SU-DHL-6 (cell line): ENCODE results near the gene LAMA2.

Source experiments
- H2AFZ ChIP-seq: fragments of 200-600 bp; sonication (generic); 2 replicates; pipeline ENCODE4 v1.6.1; 2014; ENCODE audit warnings: low read depth, mild to moderate bottlenecking, moderate library complexity, mixed read lengths, antibody characterized with exemption, low read length; ENCODE audit not compliant: severe bottlenecking
- H3F3A ChIP-seq: fragments of 200-600 bp; shearing (Covaris generic); 2 replicates; pipeline ENCODE4 v1.6.0; 2016; ENCODE audit warnings: antibody characterized with exemption, mild to moderate bottlenecking; ENCODE audit not compliant: insufficient read depth
- H3K27ac ChIP-seq: fragments of 200-600 bp; sonication (generic); 2 replicates; pipeline ENCODE4 v1.5.1; 2016; ENCODE audit warnings: low read depth, mild to moderate bottlenecking, low read length, moderate library complexity, mixed read lengths
- H3K27me3 ChIP-seq: fragments of 200-600 bp; sonication (generic), shearing (Covaris generic); 2 replicates; pipeline ENCODE4 v1.6.0; 2014; ENCODE audit warnings: mild to moderate bottlenecking, low read length
- H3K36me3 ChIP-seq: fragments of 200-600 bp; sonication (generic); 2 replicates; pipeline ENCODE4 v1.6.1; 2014; ENCODE audit warnings: mild to moderate bottlenecking, low read length, mixed read lengths
- H3K4me2 ChIP-seq: fragments of 300-600, 200-600 bp; shearing (Covaris generic), sonication (generic); 2 replicates; pipeline ENCODE4 v1.6.0; 2014; ENCODE audit warnings: low read length, low read depth, mild to moderate bottlenecking; ENCODE audit not compliant: poor library complexity, severe bottlenecking
- H3K4me3 ChIP-seq: fragments of 200-600 bp; sonication (generic); 2 replicates; pipeline ENCODE4 v1.5.1; 2014; ENCODE audit warnings: antibody characterized with exemption, low read length, mild to moderate bottlenecking, mixed read lengths; ENCODE audit not compliant: insufficient read depth, poor library complexity, severe bottlenecking
- H3K79me2 ChIP-seq: fragments of 200-600 bp; sonication (generic); 2 replicates; pipeline ENCODE4 v1.6.1; 2014; ENCODE audit warnings: mild to moderate bottlenecking, low read length, moderate library complexity; ENCODE audit not compliant: insufficient read depth
- H3K9ac ChIP-seq: fragments of 200-600 bp; sonication (generic); 2 replicates; pipeline ENCODE4 v1.7.0; 2014; ENCODE audit warnings: mild to moderate bottlenecking, low read length
- H3K9me2 ChIP-seq: fragments of 200-600 bp; sonication (generic); replicated peaks from 2 replicates; pipeline ENCODE4 v1.6.1; 2014; ENCODE audit warnings: low read length; ENCODE audit not compliant: insufficient read depth
- H3K9me3 ChIP-seq: fragments of 200-600 bp; sonication (generic); 2 replicates; pipeline ENCODE4 v1.6.1; 2014; ENCODE audit warnings: low read length, mixed read lengths; ENCODE audit not compliant: insufficient read depth
- H4K20me1 ChIP-seq: fragments of 200-600 bp; sonication (generic); 2 replicates; pipeline ENCODE4 v1.6.1; 2014; ENCODE audit warnings: low read depth, mild to moderate bottlenecking, antibody characterized with exemption, low read length, moderate library complexity, mixed read lengths
- EZH2phosphoT487 ChIP-seq: fragments of 200-600 bp; sonication (generic), shearing (Covaris generic); conservative IDR thresholded peaks from 2 replicates; pipeline ENCODE4 v1.6.1; 2018; ENCODE audit warnings: mild to moderate bottlenecking, antibody characterized with exemption, low read length, moderate library complexity, mixed read lengths
- TF ChIP-seq, protein P1 (sequence below): fragments of 200-600 bp; sonication (generic); IDR thresholded peaks from one replicate; pipeline ENCODE4 v1.5.1; 2017; ENCODE audit warnings: antibody characterized with exemption, mild to moderate bottlenecking, low read length, moderate library complexity; ENCODE audit not compliant: insufficient read depth, poor library complexity, severe bottlenecking

The LAMA2 gene

GRCh38 chr6:129558248-129558647 lies 675.3 kb downstream of the LAMA2 start:
- TF ChIP-seq EZH2phosphoT487: no peak
- TF ChIP-seq, protein P1, sequence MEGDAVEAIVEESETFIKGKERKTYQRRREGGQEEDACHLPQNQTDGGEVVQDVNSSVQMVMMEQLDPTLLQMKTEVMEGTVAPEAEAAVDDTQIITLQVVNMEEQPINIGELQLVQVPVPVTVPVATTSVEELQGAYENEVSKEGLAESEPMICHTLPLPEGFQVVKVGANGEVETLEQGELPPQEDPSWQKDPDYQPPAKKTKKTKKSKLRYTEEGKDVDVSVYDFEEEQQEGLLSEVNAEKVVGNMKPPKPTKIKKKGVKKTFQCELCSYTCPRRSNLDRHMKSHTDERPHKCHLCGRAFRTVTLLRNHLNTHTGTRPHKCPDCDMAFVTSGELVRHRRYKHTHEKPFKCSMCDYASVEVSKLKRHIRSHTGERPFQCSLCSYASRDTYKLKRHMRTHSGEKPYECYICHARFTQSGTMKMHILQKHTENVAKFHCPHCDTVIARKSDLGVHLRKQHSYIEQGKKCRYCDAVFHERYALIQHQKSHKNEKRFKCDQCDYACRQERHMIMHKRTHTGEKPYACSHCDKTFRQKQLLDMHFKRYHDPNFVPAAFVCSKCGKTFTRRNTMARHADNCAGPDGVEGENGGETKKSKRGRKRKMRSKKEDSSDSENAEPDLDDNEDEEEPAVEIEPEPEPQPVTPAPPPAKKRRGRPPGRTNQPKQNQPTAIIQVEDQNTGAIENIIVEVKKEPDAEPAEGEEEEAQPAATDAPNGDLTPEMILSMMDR: no peak
- Histone ChIP-seq H3K4me2 (no peak overlapping the region), H3K4me3 (no peak overlapping the region), H4K20me1 (no peaks in the 10 kb centered on the region), H3K27ac (no peak overlapping the region), H3K9me2 (no peaks in the 10 kb centered on the region), H3K9ac (no peak overlapping the region), H3K36me3 (no peaks in the 10 kb centered on the region), H3F3A (no peaks in the 10 kb centered on the region), H3K27me3 (no peaks in the 10 kb centered on the region), H3K79me2 (no peaks in the 10 kb centered on the region), H3K9me3 (no peaks in the 10 kb centered on the region), H2AFZ (no peak overlapping the region)

- no peaks in the 10 kb centered on the region for H3F3A ChIP-seq
- H3K27ac ChIP-seq: no peak overlapping the region
These were observed 682.4 kb downstream of the LAMA2 start for GRCh38 chr6:129565366-129565765.

GRCh38 chr6:129565811-129566210 lies 682.9 kb downstream of the LAMA2 start:
- no peak overlapping the region for H3K4me2 ChIP-seq
- H3K36me3 ChIP-seq: no peaks in the 10 kb centered on the region
- H3K9me2 ChIP-seq: no peaks in the 10 kb centered on the region
- H3K27me3 ChIP-seq: no peaks in the 10 kb centered on the region
- no peaks in the 10 kb centered on the region for H3K9me3 ChIP-seq
- no peaks in the 10 kb centered on the region for H4K20me1 ChIP-seq
- H2AFZ ChIP-seq: no peak overlapping the region
- no peak for TF ChIP-seq EZH2phosphoT487
- TF ChIP-seq, protein P1: no peak
- no peaks in the 10 kb centered on the region for H3F3A ChIP-seq
- H3K9ac ChIP-seq: no peak overlapping the region
- H3K27ac ChIP-seq: no peak overlapping the region
- H3K4me3 ChIP-seq: no peak overlapping the region
- no peaks in the 10 kb centered on the region for H3K79me2 ChIP-seq

More at GRCh38 chr6:129565366-129565765, 682.4 kb downstream of the LAMA2 start:
- Histone ChIP-seq H4K20me1 (no peaks in the 10 kb centered on the region), H3K9ac (no peak overlapping the region), H3K27me3 (no peaks in the 10 kb centered on the region), H2AFZ (no peak overlapping the region), H3K79me2 (no peaks in the 10 kb centered on the region), H3K9me2 (no peaks in the 10 kb centered on the region), H3K4me2 (no peak overlapping the region), H3K4me3 (no peak overlapping the region), H3K36me3 (no peaks in the 10 kb centered on the region), H3K9me3 (no peaks in the 10 kb centered on the region)
- TF ChIP-seq EZH2phosphoT487: no peak
- TF ChIP-seq, protein P1: no peak
